Liver (tissue), 9 donors: ENCODE measurements around the gene TUBA1C. TPM values are rescaled to one million over a fixed set of nuclear protein-coding genes. Genes with fewer than 3 reads are reported as not detected.

ENCODE experiments used
- DNase-seq: peaks from one replicate; pipeline ENCODE4 v3.0.0-alpha.2; 2017; ENCODE audit warnings: low spot score
- H3K27ac ChIP-seq, 2 donors: one replicate each; pipeline ENCODE4 v1.7.0; 2013; ENCODE audit warnings: inconsistent platforms in 2 of 2, low read length in 2 of 2, control low read depth in 1 of 2, low read depth in 1 of 2, mild to moderate bottlenecking in 1 of 2
- H3K27me3 ChIP-seq, 4 donors: one replicate each; pipeline versions ENCODE4 v1.6.1 to v1.7.0; 2013; ENCODE audit warnings: low read length in 3 of 4, inconsistent platforms in 1 of 4, mild to moderate bottlenecking in 1 of 4, moderate library complexity in 1 of 4; ENCODE audit not compliant: control insufficient read depth in 4 of 4, insufficient read depth in 4 of 4
- H3K36me3 ChIP-seq, 4 donors: one replicate each; pipeline versions ENCODE4 v1.6.1 to v1.7.0; 2013; ENCODE audit warnings: low read length in 3 of 4, mild to moderate bottlenecking in 3 of 4, low read depth in 1 of 4, moderate library complexity in 1 of 4; ENCODE audit not compliant: control insufficient read depth in 4 of 4, insufficient read depth in 3 of 4
- H3K4me1 ChIP-seq, 4 donors: one replicate each; pipeline versions ENCODE4 v1.6.1 to v1.7.0; 2013; ENCODE audit warnings: low read length in 3 of 4, mild to moderate bottlenecking in 3 of 4, moderate library complexity in 1 of 4; ENCODE audit not compliant: control insufficient read depth in 4 of 4, insufficient read depth in 4 of 4
- H3K4me3 ChIP-seq, 3 donors: one replicate each; pipeline versions ENCODE4 v1.6.1 to v1.7.0; 2013; ENCODE audit warnings: low read length in 3 of 3, control low read depth in 1 of 3, low read depth in 1 of 3, mild to moderate bottlenecking in 1 of 3
- H3K9ac ChIP-seq, 2 donors: one replicate each; pipeline ENCODE4 v1.7.0; 2013; ENCODE audit warnings: low read length in 2 of 2, mild to moderate bottlenecking in 2 of 2, moderate library complexity in 2 of 2, control low read depth in 1 of 2, low read depth in 1 of 2
- H3K9me3 ChIP-seq, 4 donors: one replicate each; pipeline versions ENCODE4 v1.6.1 to v1.7.0; 2013; ENCODE audit warnings: low read length in 3 of 4; ENCODE audit not compliant: control insufficient read depth in 4 of 4
- ATF3 ChIP-seq: IDR thresholded peaks from 2 replicates; pipeline ENCODE4 v1.6.1; 2016; ENCODE audit warnings: antibody characterized with exemption
- EGR1 ChIP-seq, 2 donors: IDR thresholded peaks; 2 replicates each; pipeline ENCODE4 v1.6.1; 2016 to 2018; ENCODE audit warnings: antibody characterized with exemption in 2 of 2, low read depth in 2 of 2
- FOXA2 ChIP-seq: IDR thresholded peaks from 2 replicates; pipeline ENCODE4 v1.6.1; 2016; ENCODE audit warnings: antibody characterized with exemption
- GABPA ChIP-seq, 2 donors: IDR thresholded peaks in 1 of 2; conservative IDR thresholded peaks in 1 of 2; 2 replicates each; pipeline ENCODE4 v1.6.1; 2016; ENCODE audit warnings: antibody characterized with exemption in 2 of 2, mild to moderate bottlenecking in 1 of 2, moderate library complexity in 1 of 2
- HNF4A ChIP-seq, 2 donors: conservative IDR thresholded peaks; 2 replicates each; pipeline ENCODE4 v1.6.1; 2016; ENCODE audit warnings: antibody characterized with exemption in 2 of 2, mild to moderate bottlenecking in 2 of 2
- HNF4G ChIP-seq: IDR thresholded peaks from 2 replicates; pipeline ENCODE4 v1.6.1; 2016; ENCODE audit warnings: antibody characterized with exemption
- JUND ChIP-seq, 2 donors: IDR thresholded peaks; 2 replicates each; pipeline ENCODE4 v1.6.1; 2016; ENCODE audit warnings: antibody characterized with exemption in 2 of 2
- NR2F2 ChIP-seq: IDR thresholded peaks from 2 replicates; pipeline ENCODE4 v1.6.1; 2016; ENCODE audit warnings: antibody characterized with exemption
- RAD21 ChIP-seq, 2 donors: IDR thresholded peaks; 2 replicates each; pipeline ENCODE4 v1.6.1; 2016; ENCODE audit warnings: antibody characterized with exemption in 2 of 2, mild to moderate bottlenecking in 2 of 2
- REST ChIP-seq: IDR thresholded peaks from 2 replicates; pipeline ENCODE4 v1.6.1; 2016; ENCODE audit warnings: antibody characterized with exemption, mild to moderate bottlenecking
- RXRA ChIP-seq, 2 donors: IDR thresholded peaks; 2 replicates each; pipeline ENCODE4 v1.6.1; 2017 to 2018; ENCODE audit warnings: antibody characterized with exemption in 2 of 2, mild to moderate bottlenecking in 1 of 2
- SP1 ChIP-seq: IDR thresholded peaks from 2 replicates; pipeline ENCODE4 v1.6.1; 2018; ENCODE audit warnings: antibody characterized with exemption, mild to moderate bottlenecking
- TAF1 ChIP-seq: conservative IDR thresholded peaks from 2 replicates; pipeline ENCODE4 v1.6.1; 2016; ENCODE audit warnings: antibody characterized with exemption, mild to moderate bottlenecking
- YY1 ChIP-seq: IDR thresholded peaks from 2 replicates; pipeline ENCODE4 v1.6.1; 2016; ENCODE audit warnings: antibody characterized with exemption, mild to moderate bottlenecking
- ZBTB33 ChIP-seq: IDR thresholded peaks from 2 replicates; pipeline ENCODE4 v1.6.1; 2016; ENCODE audit warnings: antibody characterized with exemption
- WGBS: extraction: QIAGEN DNeasy Blood & Tissue Kit; methylation state at CpG from one replicate; pipeline ENCODE4 v1.1.7; 2013; 5-methylcytosine and 5-hydroxymethylcytosine counted together
- polyA plus RNA-seq, 2 donors: library from polyadenylated mRNA; stranded (reverse) in 1 of 2; unstranded in 1 of 2; fragments of 200-250 nt in 1 of 2; fragments of >200 nt in 1 of 2; fragmentation: Nextera tagmentation in 1 of 2; extraction: Ambion mirVana in 1 of 2; gene quantifications; one replicate each; pipeline versions ENCODE4 v1.2.1 to v1.2.3, GENCODE V29; 2013 to 2015
- total RNA-seq, 2 donors: library from RNA; depleted of rRNA; stranded (reverse); fragments of >200 nt; gene quantifications; one replicate each; pipeline ENCODE4 v1.2.3, GENCODE V29; 2014
- TF ChIP-seq, protein P1 (sequence below): IDR thresholded peaks from 2 replicates; pipeline ENCODE4 v1.6.1; 2016; ENCODE audit warnings: antibody characterized with exemption
- donor health status: healthy.
- donor health status: healthy.
- donor health status: healthy.
- donor health status: healthy.
- donor health status: healthy.

Gene TUBA1C
- total and polyA plus RNA-seq, 4 donors, result 54.6 to 162 (median 103) TPM

GRCh38 chr12:49259452-49259851 is 5.4 kb upstream of the TUBA1C start:
- peaks cover 0 to 7% (median 2%) of the 10 kb centered on the region in 4 donors for H3K4me1 ChIP-seq
- H3K36me3 ChIP-seq, result no peaks in the 10 kb centered on the region
- H3K4me3 ChIP-seq, result no peak overlapping the region
- no peaks in the 10 kb centered on the region for H3K9me3 ChIP-seq
- no peak for DNase-seq
- WGBS, result 95% methylated on average over 4 of the region's 4 CpGs
- H3K27me3 ChIP-seq, result no peaks in the 10 kb centered on the region
- no peak overlapping the region for H3K9ac ChIP-seq
- no peak overlapping the region for H3K27ac ChIP-seq
- TF ChIP-seq, protein P1, sequence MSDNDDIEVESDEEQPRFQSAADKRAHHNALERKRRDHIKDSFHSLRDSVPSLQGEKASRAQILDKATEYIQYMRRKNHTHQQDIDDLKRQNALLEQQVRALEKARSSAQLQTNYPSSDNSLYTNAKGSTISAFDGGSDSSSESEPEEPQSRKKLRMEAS, result no peak
- TF ChIP-seq YY1 (no peak), NR2F2 (no peak), GABPA (IDR thresholded peaks at IDR 0.05 in 1 of 2, conservative IDR thresholded peaks at IDR 0.05 in 1 of 2) (no peak), RXRA (IDR thresholded peaks at IDR 0.05) (no peak), REST (no peak), ZBTB33 (no peak), HNF4A (conservative IDR thresholded peaks at IDR 0.05) (no peak), FOXA2 (no peak), TAF1 (no peak)

DNA sequence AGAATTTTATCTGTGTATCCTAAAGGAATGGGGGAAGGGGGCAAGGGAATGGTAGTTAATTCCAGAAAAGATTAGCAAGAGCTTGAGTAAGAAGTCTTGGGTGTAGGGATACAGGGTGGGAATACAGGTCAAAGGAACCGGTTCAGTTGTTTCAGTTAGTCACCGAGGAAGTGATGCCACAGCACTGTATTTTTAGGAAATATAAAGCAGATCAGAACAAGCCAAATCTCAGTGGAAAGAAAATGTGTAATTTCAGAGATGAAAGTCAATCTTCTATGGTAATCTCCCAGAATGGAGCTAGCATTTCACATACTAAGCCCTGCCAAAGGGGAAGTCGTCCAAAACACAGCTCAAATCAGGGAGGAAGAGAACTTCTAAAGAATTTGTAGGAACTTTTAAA is 4.7 kb upstream of the TUBA1C start:
- Histone ChIP-seq H3K27ac (no peak overlapping the region), H3K9ac (no peak overlapping the region), H3K4me3 (no peak overlapping the region), H3K4me1 (peaks cover 0 to 7% (median 2%) of the 10 kb centered on the region in 4 donors), H3K36me3 (no peaks in the 10 kb centered on the region), H3K9me3 (no peaks in the 10 kb centered on the region), H3K27me3 (no peaks in the 10 kb centered on the region)
- WGBS, result 72% methylated on average over 3 of the region's 3 CpGs
- no peak for TF ChIP-seq ATF3
- no peak for TF ChIP-seq JUND (IDR thresholded peaks at IDR 0.05)
- TF ChIP-seq RXRA (IDR thresholded peaks at IDR 0.05), result no peak
- TF ChIP-seq RAD21 (IDR thresholded peaks at IDR 0.05), result no peak
- TF ChIP-seq TAF1, result no peak
- no peak for TF ChIP-seq YY1
- TF ChIP-seq EGR1 (IDR thresholded peaks at IDR 0.05; ENCODE audit: low read depth in 2 of 2), result no peak
- TF ChIP-seq ZBTB33, result no peak
- no peak for TF ChIP-seq REST
- no peak for TF ChIP-seq GABPA (IDR thresholded peaks at IDR 0.05 in 1 of 2, conservative IDR thresholded peaks at IDR 0.05 in 1 of 2)
- TF ChIP-seq SP1, result no peak
- no peak for TF ChIP-seq HNF4G
- no peak for TF ChIP-seq HNF4A (conservative IDR thresholded peaks at IDR 0.05)
- no peak for TF ChIP-seq FOXA2
- TF ChIP-seq, protein P1, result no peak
- DNase-seq, result no peak
